ENCODE data around the gene SERPINB6.
A peak's percentile ranks its signal among the peaks of the same experiment; 100 is the strongest.

Gene SERPINB6

GRCh38 chr6:2952557-2953095 lies 18.7 kb downstream of the SERPINB6 start:
- peak; percentile 90 for TF ChIP-seq CTCF (conservative IDR thresholded peaks at IDR 0.05)
- TF ChIP-seq ZFX (IDR thresholded peaks at IDR 0.05) = no peak
- H3K27ac ChIP-seq = no peak overlapping the region

- no peak overlapping the region for H3K27ac ChIP-seq
- TF ChIP-seq ZFX (IDR thresholded peaks at IDR 0.05) (no peak), CTCF (conservative IDR thresholded peaks at IDR 0.05) (no peak)
Observed at GRCh38 chr6:2951728-2952127, 19.6 kb downstream of the SERPINB6 start.

- TF ChIP-seq ZFX (IDR thresholded peaks at IDR 0.05) (no peak), CTCF (conservative IDR thresholded peaks at IDR 0.05) (no peak)
- H3K27ac ChIP-seq = no peak overlapping the region
Observed at GRCh38 chr6:2950713-2951112, 20.7 kb downstream of the SERPINB6 start.

GRCh38 chr6:2949536-2950083 lies 21.8 kb downstream of the SERPINB6 start:
- H3K27ac ChIP-seq = no peak overlapping the region

GRCh38 chr6:2949121-2949520 lies 22.2 kb downstream of the SERPINB6 start:
- TF ChIP-seq ZFX (IDR thresholded peaks at IDR 0.05) = no peak
- no peak for TF ChIP-seq CTCF (conservative IDR thresholded peaks at IDR 0.05)
- H3K27ac ChIP-seq = no peak overlapping the region

More at GRCh38 chr6:2949536-2950083, 21.8 kb downstream of the SERPINB6 start:
- TF ChIP-seq ZFX (IDR thresholded peaks at IDR 0.05) (no peak), CTCF (conservative IDR thresholded peaks at IDR 0.05) (no peak)

- no peak overlapping the region for H3K27ac ChIP-seq
- no peak for TF ChIP-seq CTCF (conservative IDR thresholded peaks at IDR 0.05)
- TF ChIP-seq ZFX (IDR thresholded peaks at IDR 0.05) = no peak
Observed at GRCh38 chr6:2948228-2949025, 22.9 kb downstream of the SERPINB6 start.

- no peak overlapping the region for H3K27ac ChIP-seq
- no peak for TF ChIP-seq CTCF (conservative IDR thresholded peaks at IDR 0.05)
- no peak for TF ChIP-seq ZFX (IDR thresholded peaks at IDR 0.05)
Observed at GRCh38 chr6:2947445-2947844, 23.9 kb downstream of the SERPINB6 start.
